WTC11 (cell line): ENCODE data around the gene RXRB. TPM values are rescaled to one million over a fixed set of nuclear protein-coding genes. Genes with fewer than 3 reads are reported as not detected.

Source experiments
- ATAC-seq: fragments of 200-7000 bp; cut with Tn5 transposase; 2 replicates; pipeline ENCODE4 v1.10.0; 2021; ENCODE audit warnings: mild to moderate bottlenecking, moderate library complexity
- CTCF ChIA-PET: fragments of 300-600 bp; sonication (Branson Sonifier 250); formaldehyde crosslinking; loops from one replicate; lab custom pipeline; 2021; ENCODE audit warnings: antibody characterized with exemption; lab: Charles Lee
- POLR2A ChIA-PET: fragments of 350-600 bp; sonication (Branson Sonifier 250); formaldehyde crosslinking; loops from one replicate; lab custom pipeline; 2021; ENCODE audit warnings: antibody characterized with exemption; lab: Charles Lee
- DNase-seq: peaks from one replicate; pipeline ENCODE4 v3.0.0; 2021; ENCODE audit warnings: low spot score
- H3K27ac Mint-ChIP-seq: 2 replicates; pipeline ENCODE4 v1.8.0; 2021; ENCODE audit warnings: mixed read lengths
- H3K27me3 Mint-ChIP-seq: 2 replicates; pipeline ENCODE4 v1.8.0; 2021; ENCODE audit warnings: low read depth, mild to moderate bottlenecking, moderate library complexity, mixed read lengths
- H3K36me3 Mint-ChIP-seq: 2 replicates; pipeline ENCODE4 v1.8.0; 2021; ENCODE audit warnings: mixed read lengths
- H3K4me1 Mint-ChIP-seq: 2 replicates; pipeline ENCODE4 v1.8.0; 2022; ENCODE audit warnings: mixed read lengths
- H3K4me3 Mint-ChIP-seq: 2 replicates; pipeline ENCODE4 v1.8.0; 2021; ENCODE audit warnings: mild to moderate bottlenecking, moderate library complexity, mixed read lengths
- H3K9me3 Mint-ChIP-seq: 2 replicates; pipeline ENCODE4 v1.8.0; 2021; ENCODE audit warnings: mixed read lengths
- ELF4 ChIP-seq: sonication (generic); formaldehyde crosslinking; IDR thresholded peaks from 2 replicates; pipeline ENCODE4 v1.8.1; 2022; ENCODE audit warnings: low read depth, mild to moderate bottlenecking, moderate library complexity, missing genetic modification reagents
- JAZF1 ChIP-seq: fragments of 250-450 bp; sonication (Bioruptor Pico); IDR thresholded peaks from 2 replicates; pipeline ENCODE4 v1.9.0; 2021; ENCODE audit warnings: moderate library complexity, mild to moderate bottlenecking, inconsistent platforms
- NFATC4 ChIP-seq: fragments of 250-450 bp; sonication (Bioruptor Pico); IDR thresholded peaks from 2 replicates; pipeline ENCODE4 v1.9.0; 2021; ENCODE audit warnings: mild to moderate bottlenecking
- RELA ChIP-seq: sonication (generic); formaldehyde crosslinking; IDR thresholded peaks from 2 replicates; pipeline ENCODE4 v1.8.1; 2022; ENCODE audit warnings: missing genetic modification reagents, mild to moderate bottlenecking, borderline replicate concordance
- TP53 ChIP-seq: sonication (generic); formaldehyde crosslinking; IDR thresholded peaks from 2 replicates; pipeline ENCODE4 v1.8.1; 2023; ENCODE audit warnings: mild to moderate bottlenecking, missing genetic modification reagents
- ZNF121 ChIP-seq: sonication (generic); formaldehyde crosslinking; IDR thresholded peaks from 2 replicates; pipeline ENCODE4 v1.8.0; 2023; ENCODE audit warnings: missing genetic modification reagents
- ZNF396 ChIP-seq: fragments of 250-450 bp; sonication (Bioruptor Pico); IDR thresholded peaks from 2 replicates; pipeline ENCODE4 v1.8.0; 2021; ENCODE audit warnings: mild to moderate bottlenecking, moderate library complexity, borderline replicate concordance
- ZNF423 ChIP-seq: fragments of 250-450 bp; sonication (Bioruptor Pico); IDR thresholded peaks from 2 replicates; pipeline ENCODE4 v2.1.2; 2022; ENCODE audit warnings: mild to moderate bottlenecking, moderate library complexity
- total RNA-seq: library from RNA; stranded (reverse); gene quantifications from 3 replicates; pipeline ENCODE4 v1.2.3, GENCODE V29; 2021
- TF ChIP-seq, protein P1 (sequence below): sonication (generic); formaldehyde crosslinking; IDR thresholded peaks from 2 replicates; pipeline ENCODE4 v1.8.1; 2022; ENCODE audit warnings: missing genetic modification reagents, borderline replicate concordance
- TF ChIP-seq, protein P2 (sequence below): sonication (generic); formaldehyde crosslinking; IDR thresholded peaks from 2 replicates; pipeline ENCODE4 v1.8.1; 2023; ENCODE audit warnings: mild to moderate bottlenecking, missing genetic modification reagents
- TF ChIP-seq, protein P3 (sequence below): fragments of 250-450 bp; sonication (Bioruptor Pico); IDR thresholded peaks from 2 replicates; pipeline ENCODE4 v1.8.0; 2021; ENCODE audit warnings: mild to moderate bottlenecking
- TF ChIP-seq, protein P4 (sequence below): sonication (generic); formaldehyde crosslinking; IDR thresholded peaks from 2 replicates; pipeline ENCODE4 v1.8.1; 2023; ENCODE audit warnings: mild to moderate bottlenecking, missing genetic modification reagents
- TF ChIP-seq, protein P5 (sequence below): fragments of 200-600 bp; IDR thresholded peaks from 2 replicates; pipeline ENCODE4 v1.8.0; 2022; ENCODE audit warnings: antibody characterized with exemption
- TF ChIP-seq, protein P6 (sequence below): fragments of 250-450 bp; sonication (Bioruptor Pico); IDR thresholded peaks from 2 replicates; pipeline ENCODE4 v1.9.0; 2021; ENCODE audit warnings: mild to moderate bottlenecking

The RXRB gene
- total RNA-seq, 1 experiment from 2014 or later, result 24.5 TPM

DNA sequence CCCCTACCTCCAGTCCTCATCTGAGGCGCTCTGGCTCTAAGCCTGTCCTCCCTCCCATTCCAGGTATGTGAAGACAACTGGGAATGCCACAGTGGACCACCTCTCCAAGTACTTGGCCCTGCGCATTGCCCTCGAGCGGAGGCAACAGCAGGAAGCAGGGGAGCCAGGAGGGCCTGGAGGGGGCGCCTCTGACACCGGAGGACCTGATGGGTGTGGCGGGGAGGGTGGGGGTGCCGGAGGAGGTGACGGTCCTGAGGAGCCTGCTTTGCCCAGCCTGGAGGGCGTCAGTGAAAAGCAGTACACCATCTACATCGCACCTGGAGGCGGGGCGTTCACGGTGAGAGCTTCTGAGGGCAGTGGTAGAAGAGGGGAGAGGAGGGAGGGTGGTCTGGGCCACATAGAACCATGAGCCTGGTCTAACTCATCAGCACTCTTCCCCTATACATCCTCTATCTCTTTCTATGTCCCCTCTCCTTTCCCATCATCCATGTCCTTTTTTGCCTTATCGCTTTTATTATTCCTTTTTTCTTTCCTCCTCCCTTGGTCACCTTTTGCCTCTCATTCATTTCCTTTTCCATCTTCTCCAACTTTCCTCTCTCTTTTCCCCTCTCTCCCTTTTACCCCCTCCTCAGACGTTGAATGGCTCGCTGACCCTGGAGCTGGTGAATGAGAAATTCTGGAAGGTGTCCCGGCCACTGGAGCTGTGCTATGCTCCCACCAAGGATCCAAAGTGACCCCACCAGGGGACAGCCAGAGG is 11.4 kb upstream of the RXRB start:
- ChIA-PET CTCF (interaction anchor here (0.6 to 5.7 kb wide), 9 partner anchors 12 to 279 kb away, joined by 3 to 83 read pairs (median 3); partner anchors contain the start of genes B3GALT4, RXRB and SLC39A7), POLR2A (no interaction called here)
- H3K27ac Mint-ChIP-seq, result no peak overlapping the region
- ATAC-seq, result peak; percentile 27
- H3K9me3 Mint-ChIP-seq, result no peaks in the 10 kb centered on the region
- peaks cover 61% of the 10 kb centered on the region for H3K27me3 Mint-ChIP-seq
- TF ChIP-seq ZNF396 (no peak), ELF4 (CRISPR knock-in tag) (no peak), TP53 (CRISPR knock-in tag) (no peak), ZNF423 (CRISPR knock-in tag) (no peak), NFATC4 (CRISPR knock-in tag) (no peak), RELA (CRISPR knock-in tag) (no peak), ZNF121 (CRISPR knock-in tag) (no peak), JAZF1 (no peak)
- TF ChIP-seq, protein P1, sequence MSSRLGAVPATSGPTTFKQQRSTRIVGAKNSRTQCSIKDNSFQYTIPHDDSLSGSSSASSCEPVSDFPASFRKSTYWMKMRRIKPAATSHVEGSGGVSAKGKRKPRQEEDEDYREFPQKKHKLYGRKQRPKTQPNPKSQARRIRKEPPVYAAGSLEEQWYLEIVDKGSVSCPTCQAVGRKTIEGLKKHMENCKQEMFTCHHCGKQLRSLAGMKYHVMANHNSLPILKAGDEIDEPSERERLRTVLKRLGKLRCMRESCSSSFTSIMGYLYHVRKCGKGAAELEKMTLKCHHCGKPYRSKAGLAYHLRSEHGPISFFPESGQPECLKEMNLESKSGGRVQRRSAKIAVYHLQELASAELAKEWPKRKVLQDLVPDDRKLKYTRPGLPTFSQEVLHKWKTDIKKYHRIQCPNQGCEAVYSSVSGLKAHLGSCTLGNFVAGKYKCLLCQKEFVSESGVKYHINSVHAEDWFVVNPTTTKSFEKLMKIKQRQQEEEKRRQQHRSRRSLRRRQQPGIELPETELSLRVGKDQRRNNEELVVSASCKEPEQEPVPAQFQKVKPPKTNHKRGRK, result no peak
- TF ChIP-seq, protein P2, sequence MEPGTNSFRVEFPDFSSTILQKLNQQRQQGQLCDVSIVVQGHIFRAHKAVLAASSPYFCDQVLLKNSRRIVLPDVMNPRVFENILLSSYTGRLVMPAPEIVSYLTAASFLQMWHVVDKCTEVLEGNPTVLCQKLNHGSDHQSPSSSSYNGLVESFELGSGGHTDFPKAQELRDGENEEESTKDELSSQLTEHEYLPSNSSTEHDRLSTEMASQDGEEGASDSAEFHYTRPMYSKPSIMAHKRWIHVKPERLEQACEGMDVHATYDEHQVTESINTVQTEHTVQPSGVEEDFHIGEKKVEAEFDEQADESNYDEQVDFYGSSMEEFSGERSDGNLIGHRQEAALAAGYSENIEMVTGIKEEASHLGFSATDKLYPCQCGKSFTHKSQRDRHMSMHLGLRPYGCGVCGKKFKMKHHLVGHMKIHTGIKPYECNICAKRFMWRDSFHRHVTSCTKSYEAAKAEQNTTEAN, result no peak
- TF ChIP-seq, protein P3, sequence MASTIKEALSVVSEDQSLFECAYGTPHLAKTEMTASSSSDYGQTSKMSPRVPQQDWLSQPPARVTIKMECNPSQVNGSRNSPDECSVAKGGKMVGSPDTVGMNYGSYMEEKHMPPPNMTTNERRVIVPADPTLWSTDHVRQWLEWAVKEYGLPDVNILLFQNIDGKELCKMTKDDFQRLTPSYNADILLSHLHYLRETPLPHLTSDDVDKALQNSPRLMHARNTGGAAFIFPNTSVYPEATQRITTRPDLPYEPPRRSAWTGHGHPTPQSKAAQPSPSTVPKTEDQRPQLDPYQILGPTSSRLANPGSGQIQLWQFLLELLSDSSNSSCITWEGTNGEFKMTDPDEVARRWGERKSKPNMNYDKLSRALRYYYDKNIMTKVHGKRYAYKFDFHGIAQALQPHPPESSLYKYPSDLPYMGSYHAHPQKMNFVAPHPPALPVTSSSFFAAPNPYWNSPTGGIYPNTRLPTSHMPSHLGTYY (CRISPR knock-in tag), result no peak
- TF ChIP-seq, protein P4, sequence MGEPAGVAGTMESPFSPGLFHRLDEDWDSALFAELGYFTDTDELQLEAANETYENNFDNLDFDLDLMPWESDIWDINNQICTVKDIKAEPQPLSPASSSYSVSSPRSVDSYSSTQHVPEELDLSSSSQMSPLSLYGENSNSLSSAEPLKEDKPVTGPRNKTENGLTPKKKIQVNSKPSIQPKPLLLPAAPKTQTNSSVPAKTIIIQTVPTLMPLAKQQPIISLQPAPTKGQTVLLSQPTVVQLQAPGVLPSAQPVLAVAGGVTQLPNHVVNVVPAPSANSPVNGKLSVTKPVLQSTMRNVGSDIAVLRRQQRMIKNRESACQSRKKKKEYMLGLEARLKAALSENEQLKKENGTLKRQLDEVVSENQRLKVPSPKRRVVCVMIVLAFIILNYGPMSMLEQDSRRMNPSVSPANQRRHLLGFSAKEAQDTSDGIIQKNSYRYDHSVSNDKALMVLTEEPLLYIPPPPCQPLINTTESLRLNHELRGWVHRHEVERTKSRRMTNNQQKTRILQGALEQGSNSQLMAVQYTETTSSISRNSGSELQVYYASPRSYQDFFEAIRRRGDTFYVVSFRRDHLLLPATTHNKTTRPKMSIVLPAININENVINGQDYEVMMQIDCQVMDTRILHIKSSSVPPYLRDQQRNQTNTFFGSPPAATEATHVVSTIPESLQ (CRISPR knock-in tag), result no peak
- TF ChIP-seq, protein P5, sequence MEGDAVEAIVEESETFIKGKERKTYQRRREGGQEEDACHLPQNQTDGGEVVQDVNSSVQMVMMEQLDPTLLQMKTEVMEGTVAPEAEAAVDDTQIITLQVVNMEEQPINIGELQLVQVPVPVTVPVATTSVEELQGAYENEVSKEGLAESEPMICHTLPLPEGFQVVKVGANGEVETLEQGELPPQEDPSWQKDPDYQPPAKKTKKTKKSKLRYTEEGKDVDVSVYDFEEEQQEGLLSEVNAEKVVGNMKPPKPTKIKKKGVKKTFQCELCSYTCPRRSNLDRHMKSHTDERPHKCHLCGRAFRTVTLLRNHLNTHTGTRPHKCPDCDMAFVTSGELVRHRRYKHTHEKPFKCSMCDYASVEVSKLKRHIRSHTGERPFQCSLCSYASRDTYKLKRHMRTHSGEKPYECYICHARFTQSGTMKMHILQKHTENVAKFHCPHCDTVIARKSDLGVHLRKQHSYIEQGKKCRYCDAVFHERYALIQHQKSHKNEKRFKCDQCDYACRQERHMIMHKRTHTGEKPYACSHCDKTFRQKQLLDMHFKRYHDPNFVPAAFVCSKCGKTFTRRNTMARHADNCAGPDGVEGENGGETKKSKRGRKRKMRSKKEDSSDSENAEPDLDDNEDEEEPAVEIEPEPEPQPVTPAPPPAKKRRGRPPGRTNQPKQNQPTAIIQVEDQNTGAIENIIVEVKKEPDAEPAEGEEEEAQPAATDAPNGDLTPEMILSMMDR, result no peak
- TF ChIP-seq, protein P6, sequence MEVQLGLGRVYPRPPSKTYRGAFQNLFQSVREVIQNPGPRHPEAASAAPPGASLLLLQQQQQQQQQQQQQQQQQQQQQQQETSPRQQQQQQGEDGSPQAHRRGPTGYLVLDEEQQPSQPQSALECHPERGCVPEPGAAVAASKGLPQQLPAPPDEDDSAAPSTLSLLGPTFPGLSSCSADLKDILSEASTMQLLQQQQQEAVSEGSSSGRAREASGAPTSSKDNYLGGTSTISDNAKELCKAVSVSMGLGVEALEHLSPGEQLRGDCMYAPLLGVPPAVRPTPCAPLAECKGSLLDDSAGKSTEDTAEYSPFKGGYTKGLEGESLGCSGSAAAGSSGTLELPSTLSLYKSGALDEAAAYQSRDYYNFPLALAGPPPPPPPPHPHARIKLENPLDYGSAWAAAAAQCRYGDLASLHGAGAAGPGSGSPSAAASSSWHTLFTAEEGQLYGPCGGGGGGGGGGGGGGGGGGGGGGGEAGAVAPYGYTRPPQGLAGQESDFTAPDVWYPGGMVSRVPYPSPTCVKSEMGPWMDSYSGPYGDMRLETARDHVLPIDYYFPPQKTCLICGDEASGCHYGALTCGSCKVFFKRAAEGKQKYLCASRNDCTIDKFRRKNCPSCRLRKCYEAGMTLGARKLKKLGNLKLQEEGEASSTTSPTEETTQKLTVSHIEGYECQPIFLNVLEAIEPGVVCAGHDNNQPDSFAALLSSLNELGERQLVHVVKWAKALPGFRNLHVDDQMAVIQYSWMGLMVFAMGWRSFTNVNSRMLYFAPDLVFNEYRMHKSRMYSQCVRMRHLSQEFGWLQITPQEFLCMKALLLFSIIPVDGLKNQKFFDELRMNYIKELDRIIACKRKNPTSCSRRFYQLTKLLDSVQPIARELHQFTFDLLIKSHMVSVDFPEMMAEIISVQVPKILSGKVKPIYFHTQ (CRISPR knock-in tag), result no peak
- peaks cover 47% of the 10 kb centered on the region for H3K4me1 Mint-ChIP-seq
- H3K36me3 Mint-ChIP-seq, result peaks cover 12% of the 10 kb centered on the region
- peak; percentile 69 for DNase-seq
- no peak overlapping the region for H3K4me3 Mint-ChIP-seq
